Measurements from ENCODE around the gene KRTAP21-2.
A peak's percentile ranks its signal among the peaks of the same experiment; 100 is the strongest.

Gene KRTAP21-2

GRCh38 chr21:30740462-30740861 is 6.6 kb downstream of the KRTAP21-2 start:
- DNase-seq (ENCODE audit: low spot score), result no peak
- no peak for TF ChIP-seq CTCF (IDR thresholded peaks at IDR 0.05; ENCODE audit: borderline replicate concordance, control extremely low read depth, extremely low read depth, insufficient read depth, missing control alignments)
- in situ Hi-C loops (cut with MboI; ENCODE audit: low sequenced_read_pairs, unreplicated experiment), result no loop called here

DNA sequence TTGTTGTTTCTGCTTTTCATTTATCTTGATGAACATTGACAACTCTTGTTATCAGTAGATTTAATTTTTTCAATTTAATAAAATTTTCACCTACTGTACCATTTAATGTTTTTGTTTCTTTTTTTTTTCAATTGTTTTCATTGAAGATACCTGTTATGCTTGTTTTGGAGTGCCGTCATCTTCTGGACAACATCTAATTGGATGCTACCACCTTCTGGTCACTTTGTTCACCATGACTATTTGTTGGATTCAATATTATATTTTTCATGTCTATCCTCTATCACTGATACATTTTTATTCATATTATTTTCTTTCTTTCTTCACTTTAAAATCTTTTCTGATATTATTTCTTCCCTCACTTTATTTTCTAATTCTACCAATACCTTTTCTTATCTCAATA is 14.0 kb downstream of the KRTAP21-2 start:
- TF ChIP-seq CTCF (IDR thresholded peaks at IDR 0.05; ENCODE audit: borderline replicate concordance, control extremely low read depth, extremely low read depth, insufficient read depth, missing control alignments), result no peak
- in situ Hi-C loops (cut with MboI; ENCODE audit: low sequenced_read_pairs, unreplicated experiment), result no loop called here
- DNase-seq (ENCODE audit: low spot score), result no peak

DNA sequence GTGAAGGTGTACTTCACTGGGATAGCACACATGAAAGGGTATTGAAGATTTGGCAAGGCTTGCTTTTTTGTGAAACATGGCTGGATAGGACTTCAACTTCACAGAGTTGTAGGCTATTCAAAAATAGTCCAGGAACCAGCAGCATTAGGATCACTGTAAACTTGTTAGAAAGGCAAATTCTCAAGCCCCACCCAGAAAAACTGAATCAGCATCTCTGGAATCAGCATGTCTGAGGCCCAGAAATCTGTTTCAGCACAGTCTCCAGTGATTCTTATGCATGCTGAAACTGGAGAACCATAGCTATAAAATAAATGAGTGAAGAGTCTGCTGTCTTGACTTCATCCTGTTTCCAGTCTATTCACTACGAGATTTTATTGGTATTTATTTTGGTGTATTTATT is 20.3 kb downstream of the KRTAP21-2 start:
- no peak for DNase-seq (ENCODE audit: low spot score)
- TF ChIP-seq CTCF (IDR thresholded peaks at IDR 0.05; ENCODE audit: borderline replicate concordance, control extremely low read depth, extremely low read depth, insufficient read depth, missing control alignments), result no peak
- in situ Hi-C loops (cut with MboI; ENCODE audit: low sequenced_read_pairs, unreplicated experiment), result no loop called here

DNA sequence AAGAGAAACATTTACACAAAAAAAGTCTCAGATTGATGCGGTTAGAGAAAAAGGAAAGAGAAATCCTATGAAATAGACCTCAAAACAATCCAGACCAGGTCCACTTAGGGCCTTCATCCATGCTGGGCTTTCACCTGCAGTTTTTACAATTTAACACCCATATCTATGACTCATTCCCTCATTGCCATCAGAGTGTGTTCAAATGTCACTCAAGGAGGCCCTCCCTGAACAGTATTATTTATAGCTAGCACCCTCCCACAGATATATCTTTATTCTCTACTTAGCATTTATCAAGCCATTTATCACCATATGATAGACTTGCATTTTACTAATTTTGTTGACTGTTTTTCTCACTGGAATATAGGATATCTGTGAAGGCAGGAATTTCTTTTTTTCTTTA is 27.7 kb downstream of the KRTAP21-2 start:
- peak; percentile 10 for DNase-seq (ENCODE audit: low spot score)
- no peak for TF ChIP-seq CTCF (IDR thresholded peaks at IDR 0.05; ENCODE audit: borderline replicate concordance, control extremely low read depth, extremely low read depth, insufficient read depth, missing control alignments)
- in situ Hi-C loops (cut with MboI; ENCODE audit: low sequenced_read_pairs, unreplicated experiment), result no loop called here

- peak; percentile 9 for DNase-seq (ENCODE audit: low spot score)
- in situ Hi-C loops (cut with MboI; ENCODE audit: low sequenced_read_pairs, unreplicated experiment), result no loop called here
- no peak for TF ChIP-seq CTCF (IDR thresholded peaks at IDR 0.05; ENCODE audit: borderline replicate concordance, control extremely low read depth, extremely low read depth, insufficient read depth, missing control alignments)
These were observed 28.7 kb downstream of the KRTAP21-2 start, which contains the start of gene KRTAP21-3 for GRCh38 chr21:30718239-30718909. TSS of gene KRTAP21-3 (minus strand) at chr21:30718777. CDS start at chr21:30718759, 18 bp downstream.

DNA sequence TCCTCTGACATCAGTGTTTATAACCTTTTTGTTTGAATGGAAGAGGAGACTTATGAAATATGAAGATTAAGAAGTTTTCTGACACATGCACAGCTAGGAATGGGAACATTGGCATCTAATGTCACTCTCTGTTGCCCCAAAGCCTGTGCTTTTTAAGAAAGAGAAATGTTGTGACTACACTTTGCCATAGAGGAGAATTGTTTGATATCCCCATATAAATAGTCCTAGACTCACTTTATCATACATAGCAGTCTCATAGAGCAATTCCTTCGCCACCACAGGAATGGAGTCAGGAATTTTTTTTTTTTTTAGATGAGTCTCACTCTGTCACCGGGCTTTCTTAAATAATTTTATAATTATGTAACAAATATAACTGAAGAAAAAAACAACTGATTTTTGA is 30.0 kb downstream of the KRTAP21-2 start:
- DNase-seq (ENCODE audit: low spot score), result no peak
- in situ Hi-C loops (cut with MboI; ENCODE audit: low sequenced_read_pairs, unreplicated experiment), result no loop called here
- no peak for TF ChIP-seq CTCF (IDR thresholded peaks at IDR 0.05; ENCODE audit: borderline replicate concordance, control extremely low read depth, extremely low read depth, insufficient read depth, missing control alignments)
